ENCODE measurements around the gene ALDH3A1. TPM values are rescaled to one million over a fixed set of nuclear protein-coding genes. Genes with fewer than 3 reads are reported as not detected.

ALDH3A1 gene
- polyA plus RNA-seq, 1 donor = 0.18 TPM

- no peak for DNase-seq
These were observed 11.8 kb upstream of the ALDH3A1 start for GRCh38 chr17:19759568-19760549.

GRCh38 chr17:19757536-19758180, 9.6 kb upstream of the ALDH3A1 start:
- no peak for DNase-seq

DNA sequence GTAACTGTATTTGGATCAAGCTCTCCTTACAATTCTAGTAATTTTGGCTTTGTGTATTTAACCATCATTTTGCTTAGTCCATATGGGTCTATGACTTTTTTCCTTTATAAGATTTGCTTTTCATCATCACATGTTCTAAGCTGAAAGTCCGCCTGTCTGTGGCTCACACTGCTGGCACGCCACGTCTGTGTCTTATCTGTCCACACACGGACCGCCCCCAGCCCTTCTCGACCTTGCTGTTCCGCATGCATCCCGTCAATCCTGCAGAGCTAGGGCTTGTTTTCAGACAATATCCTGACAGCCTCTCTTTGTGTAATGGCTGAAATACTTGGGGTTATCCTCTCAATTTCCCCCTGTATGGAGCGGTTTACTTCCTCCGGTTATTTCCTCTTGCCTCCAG, 8.4 kb upstream of the ALDH3A1 start:
- DNase-seq = no peak

- no peak for DNase-seq
These were observed 7.9 kb upstream of the ALDH3A1 start for GRCh38 chr17:19755821-19756510.

DNA sequence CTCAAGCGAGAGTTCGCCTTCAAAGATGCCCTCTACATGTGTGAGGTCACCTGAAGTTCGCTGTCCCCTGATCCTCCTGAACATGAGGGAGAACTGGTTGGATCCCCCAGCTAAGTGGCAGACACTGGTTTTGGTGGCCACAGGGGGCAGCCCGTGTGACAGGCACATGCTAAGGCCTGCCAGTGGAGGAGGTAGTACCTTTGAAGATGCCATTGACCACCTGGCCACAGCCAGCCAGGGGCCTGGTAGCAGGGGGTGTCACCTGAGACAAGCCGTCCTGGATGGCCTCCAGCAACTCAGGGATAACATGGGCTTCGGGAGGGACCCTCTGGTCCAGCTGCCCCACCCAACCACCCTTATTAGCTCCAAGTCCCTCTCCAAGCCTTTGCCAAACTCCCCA, 7.3 kb upstream of the ALDH3A1 start:
- DNase-seq = no peak

DNA sequence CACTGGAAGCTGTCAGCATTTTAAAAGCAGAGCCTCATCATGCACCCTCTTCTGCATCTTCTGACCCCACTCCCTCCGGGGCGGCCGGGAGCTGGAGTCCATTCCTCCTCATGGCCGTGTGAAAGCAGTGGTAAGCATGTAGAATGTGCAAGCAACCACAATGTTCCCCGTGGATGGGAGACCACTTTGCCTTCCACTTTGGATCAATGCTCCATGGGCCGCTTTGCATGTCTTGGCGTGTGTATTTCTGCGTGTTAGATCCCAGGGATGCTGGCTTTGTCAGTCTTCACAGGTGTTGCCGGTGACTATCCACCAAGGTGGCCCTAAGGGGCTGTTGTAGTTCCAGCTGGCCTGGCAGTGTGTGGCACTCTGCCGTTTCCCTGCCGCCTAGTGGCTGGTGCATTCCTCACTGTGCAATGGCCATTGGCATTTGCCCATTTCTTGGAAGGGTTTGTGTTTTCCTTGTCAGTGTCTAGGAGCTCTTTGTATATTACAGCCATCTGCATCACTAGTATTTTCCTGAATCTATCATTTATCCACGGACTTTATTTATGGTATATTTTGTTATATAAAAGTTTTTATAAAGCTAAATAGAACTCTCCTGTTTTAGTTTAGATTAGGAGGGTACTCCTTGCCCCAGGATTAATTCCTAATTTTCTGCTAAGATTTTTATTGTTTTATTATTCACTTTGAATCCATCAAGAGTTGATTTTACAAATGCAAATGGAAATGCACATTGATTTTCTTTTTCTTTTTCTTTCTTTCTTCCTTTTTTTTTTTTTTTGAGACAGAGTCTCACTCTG, 5.8 kb upstream of the ALDH3A1 start:
- DNase-seq = no peak

DNA sequence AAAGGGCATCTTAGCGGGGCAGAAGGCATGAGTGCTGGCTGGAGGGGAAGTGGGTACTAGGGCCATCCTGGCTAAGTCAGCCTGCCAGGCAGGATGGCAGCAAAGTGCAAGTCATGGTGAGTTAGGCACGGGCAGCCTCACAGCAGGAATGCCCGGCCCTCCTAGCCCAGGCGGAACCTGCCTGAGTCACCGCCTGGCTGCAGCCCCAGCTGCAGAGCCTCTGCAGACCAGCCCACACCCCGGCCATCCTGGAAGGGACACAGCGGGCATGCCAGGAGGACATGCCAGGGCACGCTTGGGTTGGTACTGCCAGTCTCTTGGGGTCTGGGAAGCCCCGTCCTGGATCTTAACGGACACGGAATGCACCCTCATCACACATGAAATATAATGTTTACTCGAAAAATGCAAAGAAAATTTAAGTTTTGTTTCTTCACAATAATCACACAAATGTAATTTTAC, 5.0 kb upstream of the ALDH3A1 start:
- peak; percentile 40 for DNase-seq

DNA sequence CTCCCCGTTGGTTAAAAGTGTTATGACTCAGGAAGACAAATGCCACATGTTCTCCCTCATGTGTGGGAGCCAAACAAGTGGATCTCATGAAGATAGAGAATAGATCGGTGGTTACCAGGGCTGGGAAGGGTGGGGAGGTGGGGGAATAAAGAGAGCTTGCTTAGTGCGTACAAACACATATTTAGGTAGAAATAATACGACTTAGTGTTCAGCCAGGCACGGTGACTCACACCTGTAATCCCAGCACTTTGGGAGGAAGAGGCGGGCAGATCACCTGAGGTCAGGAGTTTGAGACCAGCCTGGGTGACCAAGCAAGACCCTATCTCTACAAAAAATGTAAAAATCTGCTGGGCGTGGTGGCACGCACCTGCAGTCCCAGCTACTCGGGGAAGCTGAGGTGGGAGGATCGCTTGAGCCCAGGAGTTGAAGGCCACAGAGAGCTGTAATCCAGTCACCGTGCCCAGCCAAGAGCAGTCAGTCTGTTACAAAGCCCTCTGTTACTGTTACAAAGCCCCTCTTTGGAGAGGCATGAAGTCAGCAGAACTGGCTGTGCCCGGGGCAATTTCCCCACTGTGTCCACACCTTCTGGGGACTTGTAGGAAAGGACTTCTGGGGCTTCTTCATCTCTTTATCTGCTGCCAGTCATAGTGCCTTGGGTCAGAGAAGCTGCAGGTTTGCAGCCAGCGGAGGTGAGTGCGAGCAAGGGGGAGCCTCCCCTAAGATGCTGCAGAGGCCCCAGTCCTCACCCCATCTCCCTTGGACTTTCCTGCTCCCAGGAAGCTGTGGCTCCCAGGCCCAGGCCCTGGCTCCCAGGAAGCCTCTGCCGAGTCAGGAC, 4.3 kb upstream of the ALDH3A1 start:
- DNase-seq = no peak

DNA sequence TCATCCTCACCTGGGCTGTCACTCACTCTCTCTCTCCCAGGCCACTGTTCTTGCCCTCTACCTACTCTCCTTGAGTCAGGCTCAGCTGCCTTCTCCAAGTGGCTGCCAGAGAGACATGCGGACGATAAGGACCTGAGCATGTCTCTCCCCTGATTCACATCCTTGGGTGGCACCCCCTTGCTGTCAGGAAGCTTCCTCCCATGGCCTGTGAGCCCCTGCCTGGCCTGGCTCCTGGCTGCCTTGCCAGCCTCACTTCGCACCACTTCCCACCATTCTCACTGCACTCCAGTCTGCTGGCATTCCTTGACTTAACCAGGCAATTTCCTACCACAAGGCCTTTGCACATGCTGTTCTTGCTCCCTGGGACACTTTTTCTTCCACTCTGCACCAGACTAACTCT, 2.7 kb upstream of the ALDH3A1 start:
- no peak for DNase-seq

GRCh38 chr17:19750020-19750572, 2.0 kb upstream of the ALDH3A1 start:
- no peak for DNase-seq

DNA sequence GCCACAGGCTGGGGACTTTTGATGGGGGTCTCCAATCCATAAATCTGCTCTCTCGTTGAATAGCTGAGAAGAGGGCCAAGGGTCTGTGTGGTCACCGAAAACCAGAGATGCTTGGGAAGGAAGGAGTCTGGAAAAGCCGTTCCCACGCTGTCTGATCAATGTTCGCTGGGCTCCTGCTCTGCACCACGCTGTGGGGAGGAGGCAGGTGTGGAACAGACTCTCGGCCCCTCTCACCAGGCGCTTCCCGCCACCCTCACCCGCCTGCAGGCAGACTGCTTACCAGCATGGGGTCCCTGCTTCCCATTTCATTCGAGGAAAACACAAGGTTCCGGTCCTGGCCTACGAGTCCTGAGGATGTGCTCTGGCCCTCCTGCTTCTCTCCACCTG, 702 bp upstream of the ALDH3A1 start:
- DNase-seq = no peak

DNA sequence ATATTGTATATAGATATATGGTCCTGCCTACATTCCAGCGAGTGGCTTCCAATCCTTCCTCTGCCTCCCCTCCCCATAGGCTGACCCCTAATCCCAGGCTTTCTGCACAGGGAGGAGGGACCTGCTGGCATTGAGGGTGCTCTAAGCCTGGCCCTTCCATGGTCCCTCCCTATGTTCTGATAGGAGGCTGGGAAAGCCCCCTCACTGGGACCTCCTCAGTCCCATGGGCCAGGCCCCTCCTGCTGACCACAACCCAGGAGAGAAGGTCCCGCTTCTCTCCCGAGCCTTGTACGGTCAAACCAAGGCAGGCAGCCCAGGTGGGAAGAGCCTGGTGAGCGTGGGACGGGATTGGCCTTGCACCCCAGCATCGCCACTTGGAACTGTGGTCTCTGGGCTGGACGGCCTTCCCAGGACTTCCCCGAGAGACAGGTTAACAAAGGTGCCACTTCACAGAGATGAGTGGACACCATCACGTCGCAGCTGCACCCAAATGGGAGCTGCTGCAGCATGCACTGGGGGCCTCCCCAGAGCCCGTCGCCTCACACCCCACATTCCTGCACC, 859 bp downstream of the ALDH3A1 start:
- DNase-seq = no peak

DNA sequence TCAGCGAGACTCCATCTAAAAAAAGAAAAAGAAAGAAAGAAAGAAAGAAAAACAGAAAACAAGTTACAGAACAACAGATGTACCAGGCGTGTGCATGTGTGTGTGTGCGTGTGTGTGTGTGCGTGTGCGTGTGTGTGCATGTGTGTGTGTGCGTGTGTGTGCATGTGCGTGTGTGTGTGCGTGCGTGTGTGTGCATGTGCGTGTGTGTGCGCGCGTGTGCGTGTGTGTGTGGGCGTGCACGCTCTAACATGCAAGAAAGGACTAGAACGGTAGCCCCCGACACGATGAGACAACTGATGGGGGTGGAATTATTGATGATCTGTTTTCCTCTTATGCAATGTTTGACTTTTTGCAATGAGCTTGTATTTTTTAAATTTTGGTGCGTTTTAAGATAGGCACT, 1.6 kb downstream of the ALDH3A1 start:
- no peak for DNase-seq

DNA sequence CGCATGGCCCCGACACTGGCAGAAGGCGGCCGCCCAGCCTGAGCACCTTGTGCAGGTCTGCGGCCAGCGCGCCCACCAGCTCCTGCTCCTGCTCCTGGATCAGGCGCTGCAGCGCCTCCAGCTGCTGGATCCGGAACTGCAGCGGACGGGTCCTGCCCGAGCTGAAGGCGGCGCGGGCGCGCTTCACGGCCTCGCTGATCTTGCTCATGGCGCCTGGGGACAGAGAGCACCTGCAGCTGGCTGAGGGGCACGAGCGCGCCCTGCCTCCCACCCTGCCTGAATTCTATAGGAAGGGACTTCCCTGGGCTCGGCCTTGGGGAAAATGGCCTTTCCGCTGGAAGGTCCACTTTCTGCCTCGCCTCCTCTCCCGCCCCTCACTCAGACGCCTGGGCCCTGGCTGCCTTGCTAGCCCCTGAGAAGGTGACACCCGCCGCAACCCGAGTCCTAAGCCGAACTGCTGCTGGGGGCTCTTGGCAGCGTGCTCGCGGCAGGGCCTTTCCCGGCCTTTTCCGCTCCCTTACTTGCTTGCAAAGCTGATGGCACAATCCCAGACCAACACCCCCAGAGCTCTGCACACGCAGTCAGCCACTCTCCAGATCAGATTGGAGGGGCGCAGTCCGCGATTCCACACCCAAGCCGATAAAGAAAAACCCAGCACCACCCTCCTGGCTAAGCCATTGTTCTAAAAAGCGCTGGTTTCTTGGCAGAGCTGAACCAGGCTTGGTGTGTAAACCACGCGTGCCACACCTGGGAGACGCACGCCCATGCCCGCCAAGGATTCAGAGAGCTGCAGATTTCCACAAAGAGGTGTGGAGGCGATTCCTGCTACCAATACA, 3.0 kb downstream of the ALDH3A1 start:
- DNase-seq = peak; percentile 93

DNA sequence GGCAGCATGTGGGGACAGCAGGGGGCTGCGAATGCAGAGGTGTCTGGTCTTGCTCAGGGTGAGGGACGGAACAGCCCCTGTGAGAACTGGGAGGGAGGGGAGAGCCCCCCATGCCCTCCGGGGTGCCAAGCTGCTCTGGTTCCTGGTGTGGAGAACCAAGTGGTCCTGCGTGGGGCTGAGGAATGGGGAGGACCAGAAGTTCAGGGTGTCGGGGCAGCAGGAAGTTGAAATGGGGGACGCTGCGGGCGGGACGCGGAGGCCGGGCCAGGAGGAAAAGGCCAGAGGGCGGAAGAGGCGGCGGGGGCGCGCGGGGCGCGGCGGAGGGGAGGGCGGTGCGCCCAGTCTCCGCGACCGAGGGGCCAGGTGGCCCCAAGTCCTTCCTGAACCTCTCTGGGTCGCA, 3.6 kb downstream of the ALDH3A1 start:
- DNase-seq = no peak

GRCh38 chr17:19743101-19744100, 4.7 kb downstream of the ALDH3A1 start:
- DNase-seq = no peak

GRCh38 chr17:19742495-19742894, 5.6 kb downstream of the ALDH3A1 start:
- no peak for DNase-seq

- no peak for DNase-seq
These were observed 6.2 kb downstream of the ALDH3A1 start for GRCh38 chr17:19741832-19742457.

All from hindlimb muscle (tissue), 1 donor.